PC-3 (cell line): ENCODE results near the gene ABCC11. TPM values are rescaled to one million over a fixed set of nuclear protein-coding genes. Genes with fewer than 3 reads are reported as not detected.

Experiments used
- ATAC-seq: fragments of 200-7000 bp; cut with Tn5 transposase; 2 replicates; pipeline ENCODE4 v1.9.1; 2020; ENCODE audit warnings: mild to moderate bottlenecking, moderate library complexity
- BruUV-seq: library from RNA; stranded (reverse); fragments of 400-500 nt; replicated peaks from 2 replicates; lab custom pipeline; 2021; lab: Mats Ljungman, UMichigan
- CTCF ChIA-PET: fragments of 300-600 bp; sonication (Branson Sonifier 250); formaldehyde crosslinking; loops from one replicate; lab custom pipeline; 2022; ENCODE audit warnings: antibody characterized with exemption; lab: Charles Lee
- POLR2A ChIA-PET: fragments of 300-600 bp; sonication (Branson Sonifier 250); formaldehyde crosslinking; loops from one replicate; lab custom pipeline; 2022; ENCODE audit warnings: antibody characterized with exemption; ENCODE audit not compliant: unreplicated experiment; lab: Charles Lee
- DNase-seq: peaks from one replicate; pipeline ENCODE4 v3.0.0-alpha.2; 2015
- H2AFZ ChIP-seq: fragments of 300-600 bp; sonication (generic); 2 replicates; pipeline ENCODE4 v1.6.0; 2016; ENCODE audit warnings: antibody characterized with exemption, low read length
- H3F3A ChIP-seq: fragments of 300-600 bp; sonication (generic); one replicate; pipeline ENCODE4 v1.6.0; 2017; ENCODE audit warnings: antibody characterized with exemption, low read length, control low read depth, mild to moderate bottlenecking; ENCODE audit not compliant: unreplicated experiment
- H3K27ac ChIP-seq: fragments of 300-600 bp; sonication (generic); 2 replicates; pipeline ENCODE4 v1.5.1; 2016; ENCODE audit warnings: mild to moderate bottlenecking, low read length
- H3K27me3 ChIP-seq: fragments of 300-600 bp; sonication (generic); 2 replicates; pipeline ENCODE4 v1.6.1; 2016; ENCODE audit warnings: low read length, mixed read lengths
- H3K36me3 ChIP-seq: fragments of 300-600 bp; sonication (generic); 2 replicates; pipeline ENCODE4 v1.6.1; 2016; ENCODE audit warnings: low read depth, mixed run types, low read length, mixed read lengths
- H3K4me1 ChIP-seq: fragments of 300-600 bp; sonication (generic); 2 replicates; pipeline ENCODE4 v1.5.1; 2016; ENCODE audit warnings: low read length; ENCODE audit not compliant: insufficient read depth
- H3K4me2 ChIP-seq: fragments of 300-600 bp; sonication (generic); 2 replicates; pipeline ENCODE4 v1.6.0; 2016; ENCODE audit warnings: low read length
- H3K4me3 ChIP-seq: fragments of 300-600 bp; sonication (generic); 2 replicates; pipeline ENCODE4 v1.5.1; 2016; ENCODE audit warnings: mild to moderate bottlenecking, low read length, mixed read lengths
- H3K79me2 ChIP-seq: fragments of 300-600 bp; sonication (generic); 2 replicates; pipeline ENCODE4 v1.6.1; 2017; ENCODE audit warnings: low read length, mixed read lengths
- H3K9ac ChIP-seq: fragments of 300-600 bp; sonication (generic); 2 replicates; pipeline ENCODE4 v1.6.0; 2016; ENCODE audit warnings: mild to moderate bottlenecking, low read length
- H3K9me2 ChIP-seq: fragments of 300-600 bp; sonication (generic); replicated peaks from 2 replicates; pipeline ENCODE4 v1.6.1; 2016; ENCODE audit warnings: mixed run types, low read length, mixed read lengths
- H3K9me3 ChIP-seq: fragments of 300-600 bp; sonication (generic); 2 replicates; pipeline ENCODE4 v1.6.1; 2016; ENCODE audit warnings: low read length, mixed read lengths
- H4K20me1 ChIP-seq: fragments of 300-600 bp; sonication (generic); 2 replicates; pipeline ENCODE4 v1.6.1; 2016; ENCODE audit warnings: low read length, mixed read lengths
- EZH2 ChIP-seq: fragments of 300-600 bp; sonication (generic); IDR thresholded peaks from one replicate; pipeline ENCODE4 v1.6.1; 2017; ENCODE audit warnings: antibody characterized with exemption, mild to moderate bottlenecking, low read length; ENCODE audit not compliant: unreplicated experiment
- EZH2phosphoT487 ChIP-seq: fragments of 300-600 bp; sonication (generic); IDR thresholded peaks from 2 replicates; pipeline ENCODE4 v1.6.1; 2018; ENCODE audit warnings: mild to moderate bottlenecking, antibody characterized with exemption, low read length, borderline replicate concordance
- intact Hi-C: fragments of 100-400 bp; cut with micrococcal nuclease; formaldehyde crosslinking; loops from 2 replicates; pipeline ENCODE4 v1.9.0; 2023
- total RNA-seq: library from RNA; depleted of rRNA; stranded (reverse); fragments of >200 nt; gene quantifications from 2 replicates; pipeline ENCODE4 v1.2.3, GENCODE V29; 2014
- TF ChIP-seq, protein P1 (sequence below): fragments of 300-600 bp; sonication (generic); conservative IDR thresholded peaks from 2 replicates; pipeline ENCODE4 v1.5.1; 2017; ENCODE audit warnings: antibody characterized with exemption, low read depth, mild to moderate bottlenecking, low read length

The ABCC11 gene
- total RNA-seq, 1 experiment from 2014 or later, result 0.26 TPM

DNA sequence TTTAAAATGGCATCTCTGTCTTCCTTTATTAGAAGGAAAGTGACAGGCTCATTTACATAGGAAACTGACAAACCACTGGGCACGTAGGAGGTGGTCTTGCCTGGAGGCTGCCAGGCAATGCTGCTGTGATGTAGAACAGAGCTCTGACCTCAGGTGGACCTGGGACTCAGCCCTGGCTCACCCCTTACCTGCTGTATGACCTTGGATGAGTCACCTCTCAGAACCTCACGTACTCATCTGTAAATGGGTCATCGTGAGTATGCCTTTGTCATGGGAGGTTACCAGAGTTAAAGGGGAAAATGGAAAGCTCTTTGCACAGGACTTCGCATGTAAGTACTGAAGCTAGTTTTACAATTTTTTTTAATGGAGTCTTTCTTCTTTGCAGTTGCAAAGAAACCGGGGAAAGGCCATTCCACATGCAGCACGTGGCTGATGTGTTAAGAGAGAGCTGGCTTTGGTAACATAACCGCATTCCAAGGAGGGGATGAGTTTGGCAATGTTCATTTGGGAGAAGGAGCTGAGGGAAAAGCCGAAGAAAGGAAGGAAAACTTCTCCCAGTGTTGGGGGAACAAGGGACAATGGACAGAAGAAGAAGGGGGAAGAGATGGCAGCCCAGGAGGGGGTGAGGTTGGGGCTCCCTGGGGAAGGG is 40.6 kb downstream of the ABCC11 start:
- H3K4me3 ChIP-seq, result no peak overlapping the region
- no peaks in the 10 kb centered on the region for H3K4me1 ChIP-seq
- TF ChIP-seq, protein P1, sequence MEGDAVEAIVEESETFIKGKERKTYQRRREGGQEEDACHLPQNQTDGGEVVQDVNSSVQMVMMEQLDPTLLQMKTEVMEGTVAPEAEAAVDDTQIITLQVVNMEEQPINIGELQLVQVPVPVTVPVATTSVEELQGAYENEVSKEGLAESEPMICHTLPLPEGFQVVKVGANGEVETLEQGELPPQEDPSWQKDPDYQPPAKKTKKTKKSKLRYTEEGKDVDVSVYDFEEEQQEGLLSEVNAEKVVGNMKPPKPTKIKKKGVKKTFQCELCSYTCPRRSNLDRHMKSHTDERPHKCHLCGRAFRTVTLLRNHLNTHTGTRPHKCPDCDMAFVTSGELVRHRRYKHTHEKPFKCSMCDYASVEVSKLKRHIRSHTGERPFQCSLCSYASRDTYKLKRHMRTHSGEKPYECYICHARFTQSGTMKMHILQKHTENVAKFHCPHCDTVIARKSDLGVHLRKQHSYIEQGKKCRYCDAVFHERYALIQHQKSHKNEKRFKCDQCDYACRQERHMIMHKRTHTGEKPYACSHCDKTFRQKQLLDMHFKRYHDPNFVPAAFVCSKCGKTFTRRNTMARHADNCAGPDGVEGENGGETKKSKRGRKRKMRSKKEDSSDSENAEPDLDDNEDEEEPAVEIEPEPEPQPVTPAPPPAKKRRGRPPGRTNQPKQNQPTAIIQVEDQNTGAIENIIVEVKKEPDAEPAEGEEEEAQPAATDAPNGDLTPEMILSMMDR, result no peak
- no peak for TF ChIP-seq EZH2
- no peak for TF ChIP-seq EZH2phosphoT487
- no peak for ATAC-seq
- no peaks in the 10 kb centered on the region for H3K36me3 ChIP-seq
- no peaks in the 10 kb centered on the region for H3K9me2 ChIP-seq
- H3K27ac ChIP-seq, result no peak overlapping the region
- no TSS peak for BruUV-seq
- POLR2A ChIA-PET, result no interaction called here
- no peaks in the 10 kb centered on the region for H4K20me1 ChIP-seq
- H3K4me2 ChIP-seq, result no peak overlapping the region
- peak; percentile 7 for DNase-seq
- no peaks in the 10 kb centered on the region for H3K9me3 ChIP-seq
- no peaks in the 10 kb centered on the region for H3K27me3 ChIP-seq
- intact Hi-C loops, result no loop called here
- H3F3A ChIP-seq, result no peaks in the 10 kb centered on the region
- no peak overlapping the region for H3K9ac ChIP-seq
- no peak overlapping the region for H2AFZ ChIP-seq
- CTCF ChIA-PET, result no interaction called here
- no peaks in the 10 kb centered on the region for H3K79me2 ChIP-seq

DNA sequence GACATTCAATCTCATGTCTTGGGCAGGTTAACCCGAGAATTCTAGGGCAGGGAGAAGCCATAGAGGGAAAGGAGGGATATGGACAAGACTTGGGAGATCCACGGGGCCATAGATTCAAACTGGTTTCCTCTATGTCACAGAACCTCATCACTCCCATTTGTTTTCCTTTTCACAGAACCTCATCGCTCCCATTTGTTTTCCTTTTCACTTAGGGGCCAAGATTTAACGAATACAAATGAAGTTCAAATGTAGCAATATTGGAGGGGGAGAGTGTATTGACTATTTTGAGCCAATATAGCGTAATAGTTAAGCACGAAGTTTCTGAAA is 42.6 kb downstream of the ABCC11 start:
- no peak overlapping the region for H3K27ac ChIP-seq
- no peaks in the 10 kb centered on the region for H3K27me3 ChIP-seq
- no peaks in the 10 kb centered on the region for H3K36me3 ChIP-seq
- H3K79me2 ChIP-seq, result no peaks in the 10 kb centered on the region
- H3K4me2 ChIP-seq, result no peak overlapping the region
- no peak for TF ChIP-seq EZH2phosphoT487
- TF ChIP-seq EZH2, result no peak
- TF ChIP-seq, protein P1, result no peak
- intact Hi-C loops, result no loop called here
- ChIA-PET CTCF (no interaction called here), POLR2A (no interaction called here)
- no peaks in the 10 kb centered on the region for H3K9me2 ChIP-seq
- no peaks in the 10 kb centered on the region for H4K20me1 ChIP-seq
- no peak for DNase-seq
- H3K4me1 ChIP-seq, result no peaks in the 10 kb centered on the region
- no peaks in the 10 kb centered on the region for H3K9me3 ChIP-seq
- H3K4me3 ChIP-seq, result no peak overlapping the region
- H3F3A ChIP-seq, result no peaks in the 10 kb centered on the region
- no TSS peak for BruUV-seq
- no peak for ATAC-seq
- H2AFZ ChIP-seq, result no peak overlapping the region
- no peak overlapping the region for H3K9ac ChIP-seq

DNA sequence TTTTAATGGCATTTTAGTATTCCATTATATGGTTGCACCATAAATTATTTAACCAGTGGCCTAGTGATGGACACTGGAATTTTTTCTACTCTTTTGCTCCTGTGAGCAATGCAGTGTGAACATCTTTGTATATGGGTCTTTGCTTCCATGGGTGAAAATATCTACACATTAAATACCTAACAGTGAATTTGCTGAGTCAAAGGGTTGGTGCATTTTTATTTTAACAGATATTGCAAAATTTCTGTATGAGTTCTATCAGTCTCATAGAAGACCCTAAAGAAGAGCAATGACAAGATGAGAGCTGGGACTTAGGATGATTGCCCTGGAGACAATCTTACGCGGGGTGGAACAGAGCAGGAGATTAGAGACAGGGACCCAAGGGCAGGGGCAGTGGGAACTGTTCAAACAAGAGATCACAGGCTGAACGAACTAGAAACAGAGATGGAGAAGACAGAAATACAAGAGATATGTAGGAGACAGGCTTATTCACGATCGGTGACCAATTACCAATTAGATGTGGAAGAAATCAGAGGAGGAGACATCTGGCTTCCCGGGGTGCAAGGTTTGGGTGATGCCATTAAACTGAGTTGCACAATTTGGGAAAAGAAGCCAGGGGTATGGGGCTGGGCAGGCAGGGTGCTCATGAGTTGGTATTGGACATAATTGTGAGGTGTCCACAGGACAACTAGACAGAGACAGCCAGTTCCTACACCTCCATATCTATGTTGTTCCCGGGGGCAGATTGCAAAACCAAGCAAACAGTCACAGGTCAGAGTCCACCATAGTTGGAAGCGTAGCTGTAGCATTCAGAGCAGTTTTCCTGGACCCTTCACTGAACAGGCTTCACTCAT is 43.1 kb downstream of the ABCC11 start:
- POLR2A ChIA-PET, result no interaction called here
- ATAC-seq, result no peak
- intact Hi-C loops, result no loop called here

More for the DNA sequence above, 43.1 kb downstream of the ABCC11 start:
- H3K36me3 ChIP-seq, result no peaks in the 10 kb centered on the region
- H4K20me1 ChIP-seq, result no peaks in the 10 kb centered on the region
- H3K27me3 ChIP-seq, result no peaks in the 10 kb centered on the region
- CTCF ChIA-PET, result no interaction called here
- no peaks in the 10 kb centered on the region for H3K9me3 ChIP-seq
- H3K9me2 ChIP-seq, result no peaks in the 10 kb centered on the region
- no peaks in the 10 kb centered on the region for H3K4me1 ChIP-seq
- no peaks in the 10 kb centered on the region for H3K79me2 ChIP-seq
- H3F3A ChIP-seq, result no peaks in the 10 kb centered on the region
- no peak overlapping the region for H3K4me2 ChIP-seq
- H3K27ac ChIP-seq, result no peak overlapping the region
- no TSS peak for BruUV-seq
- no peak overlapping the region for H2AFZ ChIP-seq
- DNase-seq, result no peak
- TF ChIP-seq, protein P1, result no peak
- no peak for TF ChIP-seq EZH2phosphoT487
- TF ChIP-seq EZH2, result no peak
- H3K9ac ChIP-seq, result no peak overlapping the region
- no peak overlapping the region for H3K4me3 ChIP-seq
